Activated B cell treated with CpG ODN at 0.5 μM for 24 hours (primary cell): ENCODE measurements around the gene RPIA. TPM values are rescaled to one million over a fixed set of nuclear protein-coding genes. Genes with fewer than 3 reads are reported as not detected.
A peak's percentile ranks its signal among the peaks of the same experiment; 100 is the strongest.

Experiments used
- ATAC-seq: fragments of 200-7000 bp; cut with Tn5 transposase; one replicate; pipeline ENCODE4 v1.10.0; 2021; ENCODE audit warnings: low read depth, mild to moderate bottlenecking, moderate library complexity
- CTCF ChIA-PET: fragments of 350-600 bp; sonication (Branson Sonifier 250); formaldehyde crosslinking; loops from one replicate; lab custom pipeline; 2021; ENCODE audit warnings: antibody characterized with exemption; lab: Charles Lee
- POLR2A ChIA-PET: fragments of 350-600 bp; sonication (Branson Sonifier 250); formaldehyde crosslinking; loops from one replicate; lab custom pipeline; 2021; ENCODE audit warnings: antibody characterized with exemption; lab: Charles Lee
- DNase-seq: peaks from one replicate; pipeline ENCODE4 v3.0.0; 2022
- H3K27ac Mint-ChIP-seq: one replicate; pipeline ENCODE4 v1.8.0; 2020; ENCODE audit warnings: mixed read lengths
- H3K27me3 Mint-ChIP-seq: one replicate; pipeline ENCODE4 v1.8.0; 2021; ENCODE audit warnings: mixed read lengths
- H3K36me3 Mint-ChIP-seq: one replicate; pipeline ENCODE4 v1.8.0; 2021; ENCODE audit warnings: low read depth, mixed read lengths
- H3K4me1 Mint-ChIP-seq: one replicate; pipeline ENCODE4 v1.8.0; 2021; ENCODE audit warnings: mixed read lengths
- H3K4me3 Mint-ChIP-seq: one replicate; pipeline ENCODE4 v1.8.0; 2020; ENCODE audit warnings: mild to moderate bottlenecking, mixed read lengths
- H3K9me3 Mint-ChIP-seq: one replicate; pipeline ENCODE4 v1.8.0; 2020; ENCODE audit warnings: mixed read lengths
- CTCF ChIP-seq: fragments of 200-600 bp; IDR thresholded peaks from one replicate; pipeline ENCODE4 v1.8.0; 2022; ENCODE audit warnings: antibody characterized with exemption, mild to moderate bottlenecking
- intact Hi-C: fragments of 100-400 bp; cut with micrococcal nuclease; formaldehyde crosslinking; loops from one replicate; pipeline ENCODE4 v1.15.1; 2024
- total RNA-seq: library from RNA; stranded (reverse); gene quantifications from 2 replicates; pipeline ENCODE4 v1.2.3, GENCODE V29; 2022

RPIA gene
- total RNA-seq, 1 donor from 2014 or later = 35.9 TPM

- ATAC-seq (peak; percentile 65), DNase-seq (no peak)
- Mint-ChIP-seq H3K27me3 (no peaks in the 10 kb centered on the region), H3K4me1 (peaks cover 5% of the 10 kb centered on the region), H3K9me3 (no peaks in the 10 kb centered on the region), H3K36me3 (no peaks in the 10 kb centered on the region), H3K4me3 (no peak overlapping the region), H3K27ac (no peak overlapping the region)
- CTCF ChIA-PET = interaction anchor here (0.6 to 9.9 kb wide), 19 partner anchors 8 to 159 kb away, joined by 3 to 281 read pairs (median 4); partner anchors contain the start of gene RPIA
- intact Hi-C loops = loop anchor here (1.0 to 2.0 kb wide), 3 partner anchors 19 to 481 kb away; partner anchors contain the start of gene RPIA
- POLR2A ChIA-PET = interaction anchor here (0.8 to 0.9 kb wide), 3 partner anchors 20 to 81 kb away, joined by 3 to 5 read pairs (median 4); partner anchors contain the start of gene RPIA
- peak; percentile 80 for TF ChIP-seq CTCF
Observed at GRCh38 chr2:88671786-88672427, 19.6 kb upstream of the RPIA start.

GRCh38 chr2:88673363-88673762 is 18.1 kb upstream of the RPIA start:
- Mint-ChIP-seq H3K27me3 (no peaks in the 10 kb centered on the region), H3K36me3 (no peaks in the 10 kb centered on the region), H3K4me1 (peaks cover 5% of the 10 kb centered on the region), H3K27ac (no peak overlapping the region), H3K4me3 (no peak overlapping the region), H3K9me3 (no peaks in the 10 kb centered on the region)
- ChIA-PET CTCF (interaction anchor here (0.7 to 9.9 kb wide), 5 partner anchors 10 to 370 kb away, joined by 3 to 281 read pairs (median 3); no protein-coding TSS in a partner anchor), POLR2A (no interaction called here)
- intact Hi-C loops = no loop called here
- TF ChIP-seq CTCF = no peak
- no peak for ATAC-seq
- no peak for DNase-seq

DNA sequence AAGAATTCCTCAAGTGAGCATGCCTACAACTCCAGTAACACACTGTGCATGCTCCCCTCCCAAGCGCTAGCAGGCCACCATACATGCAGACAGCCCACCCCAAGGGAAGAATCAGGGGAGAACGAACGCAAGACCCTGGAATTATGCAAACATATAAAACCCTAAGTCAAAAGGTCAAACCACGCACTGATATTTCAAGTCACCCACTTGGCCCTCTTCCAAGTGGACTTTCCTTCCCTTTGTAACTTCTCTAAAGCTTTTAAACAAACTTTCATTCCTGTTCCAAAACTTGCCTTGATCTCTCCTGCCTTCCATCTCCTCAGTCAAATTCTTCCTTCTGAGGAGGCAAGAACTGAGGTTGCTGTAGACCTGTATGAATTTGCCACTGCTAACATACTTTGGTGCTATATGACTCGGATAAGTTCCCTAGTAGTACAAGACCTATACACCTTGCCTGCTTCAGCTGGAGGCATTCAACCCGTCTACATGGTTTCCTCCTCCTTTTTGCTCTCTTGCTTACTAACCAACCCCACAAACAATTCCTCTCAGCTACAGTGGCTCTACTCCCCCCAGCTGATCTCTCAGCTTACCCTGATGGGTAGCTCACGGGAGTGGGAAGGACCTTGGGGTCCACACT is 11.1 kb upstream of the RPIA start:
- H3K27me3 Mint-ChIP-seq = no peaks in the 10 kb centered on the region
- POLR2A ChIA-PET = no interaction called here
- CTCF ChIA-PET = interaction anchor here (1.0 to 1.9 kb wide), 3 partner anchors 9 to 89 kb away, joined by 4 to 5 read pairs (median 4); no protein-coding TSS in a partner anchor
- no peak for TF ChIP-seq CTCF
- H3K4me3 Mint-ChIP-seq = no peak overlapping the region
- ATAC-seq = no peak
- no peak overlapping the region for H3K27ac Mint-ChIP-seq
- peaks cover 13% of the 10 kb centered on the region for H3K36me3 Mint-ChIP-seq
- peaks cover 14% of the 10 kb centered on the region for H3K9me3 Mint-ChIP-seq
- intact Hi-C loops = no loop called here
- no peak for DNase-seq
- no peaks in the 10 kb centered on the region for H3K4me1 Mint-ChIP-seq

DNA sequence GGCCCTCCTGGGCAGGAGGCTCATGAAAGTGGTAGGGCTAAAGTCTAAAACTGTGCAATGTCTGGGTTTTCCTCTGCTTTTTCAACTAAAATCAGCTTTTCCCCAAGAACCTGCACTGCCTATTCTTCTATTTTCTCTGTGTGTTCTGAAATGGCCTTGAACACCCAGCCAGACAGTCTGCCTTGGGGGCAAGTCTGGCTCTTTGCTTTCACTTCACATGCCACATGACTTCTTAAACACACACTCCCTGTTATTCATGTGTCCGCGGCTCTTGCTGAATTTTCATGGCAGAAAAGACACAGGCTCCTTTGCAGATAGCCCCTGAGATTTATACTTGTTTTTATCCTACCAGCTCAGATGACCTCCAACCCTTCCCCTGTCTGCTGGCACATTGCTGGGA is 10.6 kb upstream of the RPIA start:
- Mint-ChIP-seq H3K27ac (no peak overlapping the region), H3K9me3 (peaks cover 14% of the 10 kb centered on the region), H3K4me3 (no peak overlapping the region), H3K27me3 (no peaks in the 10 kb centered on the region), H3K36me3 (peaks cover 13% of the 10 kb centered on the region), H3K4me1 (no peaks in the 10 kb centered on the region)
- POLR2A ChIA-PET = no interaction called here
- CTCF ChIA-PET = interaction anchor here (1.0 to 1.9 kb wide), 3 partner anchors 9 to 89 kb away, joined by 4 to 5 read pairs (median 4); no protein-coding TSS in a partner anchor
- DNase-seq (no peak), ATAC-seq (no peak)
- no peak for TF ChIP-seq CTCF
- intact Hi-C loops = no loop called here
